GM19452 (cell line): ENCODE measurements around the gene SIRT3.

Source experiments
- ATAC-seq: cut with Tn5 transposase; IDR thresholded peaks from one replicate; pipeline ENCODE4 v1.9.1; 2021; ENCODE audit not compliant: unreplicated experiment

SIRT3 gene

DNA sequence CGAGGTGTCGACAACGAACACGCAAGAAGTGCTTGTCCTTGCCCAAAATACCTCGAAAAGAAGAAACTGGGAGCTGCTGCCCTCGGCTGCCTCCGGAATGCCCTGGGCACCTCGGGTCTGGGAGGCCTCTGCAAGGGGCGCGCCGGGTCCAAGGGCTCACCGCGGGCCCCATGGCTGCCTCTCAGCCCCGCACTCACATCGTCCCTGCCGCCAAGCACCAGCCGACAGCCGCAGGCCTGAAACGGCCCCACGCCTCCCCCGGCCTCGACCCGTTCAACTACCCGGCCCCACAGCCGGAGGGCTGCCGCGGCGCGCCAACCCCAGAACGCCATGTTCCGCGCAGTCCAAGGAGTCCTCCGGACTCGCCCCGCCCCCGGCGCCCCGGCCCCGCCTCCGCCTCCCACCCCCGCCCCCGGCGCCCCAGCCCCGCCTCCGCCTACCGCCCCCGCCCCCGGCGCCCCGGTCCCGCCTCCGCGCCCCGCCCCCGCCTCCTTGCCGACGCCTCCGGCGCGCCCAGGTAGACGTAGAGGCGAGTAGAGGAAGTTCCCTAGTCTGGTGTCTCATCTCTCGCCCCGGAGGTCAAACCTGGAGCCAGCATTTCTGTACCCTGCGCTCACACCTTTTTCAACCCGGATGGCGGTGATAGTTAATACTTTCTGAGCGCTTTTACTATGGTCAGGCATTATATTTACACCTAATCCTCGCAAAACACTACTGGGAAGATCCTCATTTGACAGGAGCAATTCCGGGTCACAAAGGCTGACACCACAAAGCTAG is at the start of gene SIRT3:
SIRT3 (minus strand) TSS at position 346 of the 777 bp plus-strand sequence; CDS start at position 332, 14 bp downstream.
- ATAC-seq: peak; percentile 69

DNA sequence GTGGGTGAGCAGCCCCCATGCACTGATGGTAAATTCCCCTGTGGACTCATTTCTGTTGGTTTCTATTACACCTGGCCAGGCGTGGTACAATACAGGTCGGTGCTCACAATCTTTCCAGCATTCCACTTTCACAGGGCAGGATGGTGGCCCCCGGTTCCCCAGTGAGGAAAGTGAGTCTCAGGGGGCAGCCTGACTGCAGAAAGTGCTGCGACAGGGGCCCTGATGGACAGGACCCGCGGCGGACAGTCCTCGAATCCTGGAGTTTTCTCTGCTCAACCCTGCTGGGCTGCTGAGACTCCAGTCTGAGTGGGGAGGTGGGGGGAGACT is 49.7 kb upstream of the SIRT3 start:
- ATAC-seq: no peak

DNA sequence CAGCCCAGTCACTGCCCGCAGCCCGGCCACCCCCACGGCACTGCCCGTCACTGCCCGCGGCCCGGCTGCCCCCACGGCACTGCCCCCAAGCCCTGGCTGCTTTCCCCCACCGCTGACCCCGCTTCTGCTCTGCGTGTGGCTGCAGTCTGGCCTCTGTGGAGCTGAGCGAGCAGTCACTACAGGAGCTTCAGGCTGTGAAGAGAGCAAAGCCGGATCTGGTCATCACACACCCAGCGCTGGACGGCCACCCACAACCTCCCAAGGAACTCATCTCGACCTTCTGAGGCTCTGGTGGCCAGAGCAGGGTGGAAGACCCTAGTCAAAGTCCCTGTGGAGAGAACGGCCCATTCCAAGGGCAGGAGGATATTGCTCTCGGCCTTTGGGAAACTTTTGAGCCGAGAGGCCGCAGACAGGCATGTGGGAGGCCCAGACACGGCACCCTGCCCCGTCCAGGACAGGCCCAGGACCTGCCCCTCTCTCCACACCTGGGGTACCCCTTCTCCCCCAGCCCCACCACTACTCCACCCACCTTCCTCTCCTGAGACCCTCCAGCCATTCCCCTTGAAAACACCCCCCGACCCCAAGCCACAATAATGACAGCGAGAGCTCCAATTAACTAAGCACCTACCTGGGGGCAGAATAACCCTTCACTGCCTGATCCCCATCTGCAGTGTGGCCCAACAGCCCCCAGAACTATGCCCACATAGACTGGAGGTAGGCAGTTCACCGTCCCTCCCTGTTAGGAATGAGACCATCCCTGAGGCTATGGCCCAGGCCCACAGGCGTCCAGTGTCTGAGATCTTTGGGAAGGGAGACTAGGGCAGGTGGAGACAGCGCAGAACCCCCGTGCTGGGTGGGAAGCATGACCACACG is 49.1 kb upstream of the SIRT3 start:
- ATAC-seq: no peak

DNA sequence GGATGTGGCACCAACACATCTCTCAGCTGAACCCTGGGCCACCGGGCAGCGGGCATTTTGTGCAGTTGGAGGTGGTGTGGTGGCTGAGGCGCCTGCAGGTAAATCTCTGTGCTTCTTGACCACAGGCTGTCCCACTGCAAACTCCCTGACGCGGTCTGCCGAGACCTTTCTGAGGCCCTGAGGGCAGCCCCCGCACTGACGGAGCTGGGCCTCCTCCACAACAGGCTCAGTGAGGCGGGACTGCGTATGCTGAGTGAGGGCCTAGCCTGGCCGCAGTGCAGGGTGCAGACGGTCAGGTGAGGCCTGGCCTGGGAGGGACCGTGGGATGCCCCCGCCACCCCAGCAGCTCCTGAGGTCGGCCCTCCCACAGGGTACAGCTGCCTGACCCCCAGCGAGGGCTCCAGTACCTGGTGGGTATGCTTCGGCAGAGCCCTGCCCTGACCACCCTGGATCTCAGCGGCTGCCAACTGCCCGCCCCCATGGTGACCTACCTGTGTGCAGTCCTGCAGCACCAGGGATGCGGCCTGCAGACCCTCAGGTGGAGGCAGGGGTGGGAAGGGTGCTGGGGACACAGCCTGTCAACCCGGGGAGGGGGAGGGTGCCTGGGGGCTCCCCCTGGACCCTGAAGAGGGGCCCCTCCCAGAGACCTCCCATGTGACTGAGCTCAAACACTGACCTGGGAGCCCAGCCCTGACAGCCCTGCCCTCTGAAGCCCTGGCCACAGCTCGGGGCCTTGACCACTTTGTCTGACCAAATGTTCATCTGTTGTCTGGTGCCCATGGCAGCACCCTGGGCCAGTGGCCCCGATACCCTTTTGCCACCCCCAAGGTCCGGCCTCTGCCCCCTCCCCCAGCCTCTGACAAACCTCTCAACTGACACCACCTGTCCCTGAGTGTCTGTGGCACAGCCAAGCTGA is 48.2 kb upstream of the SIRT3 start:
- no peak for ATAC-seq

DNA sequence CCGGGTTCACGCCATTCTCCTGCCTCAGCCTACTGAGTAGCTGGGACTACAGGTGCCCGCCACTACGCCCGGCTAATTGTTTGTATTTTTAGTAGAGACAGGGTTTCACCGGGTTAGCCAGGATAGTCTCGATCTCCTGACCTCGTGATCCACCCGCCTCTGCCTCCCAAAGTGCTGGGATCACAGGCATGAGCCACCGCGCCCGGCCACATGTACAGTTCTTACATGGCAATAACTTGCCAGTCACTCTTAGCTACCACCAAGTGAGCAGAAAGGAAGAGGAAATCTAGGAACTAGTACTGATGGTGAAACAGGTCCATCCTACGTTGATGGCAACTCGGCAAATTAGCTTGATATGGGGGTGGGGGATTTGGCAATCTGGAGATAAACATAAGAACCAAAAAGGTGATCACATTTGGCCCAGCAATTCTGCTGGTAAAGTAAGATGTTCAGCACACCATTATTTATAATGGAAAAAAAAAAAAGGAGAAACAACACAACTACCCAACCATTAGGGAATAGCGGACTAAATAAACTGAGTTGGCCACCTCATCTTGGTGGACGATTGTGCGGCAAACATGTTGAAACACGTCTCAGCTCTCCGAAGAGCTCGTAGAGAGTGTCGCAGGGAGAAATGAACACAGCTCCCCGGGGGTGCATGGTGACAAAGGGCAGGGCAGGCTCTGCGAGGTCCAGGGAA is 47.4 kb upstream of the SIRT3 start:
- no peak for ATAC-seq

DNA sequence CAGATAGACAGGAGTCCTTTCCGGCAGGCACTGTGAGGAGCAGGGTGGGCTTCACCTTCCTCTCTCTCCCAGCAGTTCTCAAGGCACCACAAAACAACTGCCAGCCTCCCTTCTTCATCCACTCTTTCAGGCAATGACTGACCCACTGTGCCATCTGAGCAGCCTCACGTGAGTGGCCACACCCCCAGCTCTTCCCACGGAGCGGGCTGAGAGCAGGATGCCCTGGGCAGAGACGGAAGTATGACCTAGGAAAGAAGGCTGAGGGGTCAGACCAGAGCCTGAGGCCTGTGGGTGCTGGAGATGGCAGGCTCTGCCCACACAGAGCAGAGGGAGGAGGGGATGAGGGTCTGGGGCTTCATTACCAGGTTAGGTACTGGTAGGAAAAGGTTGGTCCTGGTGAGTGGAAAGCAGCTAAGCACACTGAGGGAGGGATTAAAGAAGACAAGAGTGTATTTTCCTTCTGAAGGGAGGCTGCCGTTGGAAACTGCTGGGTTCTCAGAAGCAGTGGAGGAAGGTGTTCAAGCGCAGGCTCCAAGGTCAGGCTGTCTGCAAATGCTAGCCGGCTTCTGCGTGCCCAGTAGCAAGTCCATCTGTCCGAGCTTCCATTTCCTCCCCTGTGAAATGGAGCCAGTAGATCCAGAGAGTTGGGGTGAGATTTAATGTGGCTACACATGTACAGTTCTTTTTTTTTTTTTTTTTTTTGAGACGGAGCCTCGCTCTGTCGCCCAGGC is 46.7 kb upstream of the SIRT3 start:
- no peak for ATAC-seq

DNA sequence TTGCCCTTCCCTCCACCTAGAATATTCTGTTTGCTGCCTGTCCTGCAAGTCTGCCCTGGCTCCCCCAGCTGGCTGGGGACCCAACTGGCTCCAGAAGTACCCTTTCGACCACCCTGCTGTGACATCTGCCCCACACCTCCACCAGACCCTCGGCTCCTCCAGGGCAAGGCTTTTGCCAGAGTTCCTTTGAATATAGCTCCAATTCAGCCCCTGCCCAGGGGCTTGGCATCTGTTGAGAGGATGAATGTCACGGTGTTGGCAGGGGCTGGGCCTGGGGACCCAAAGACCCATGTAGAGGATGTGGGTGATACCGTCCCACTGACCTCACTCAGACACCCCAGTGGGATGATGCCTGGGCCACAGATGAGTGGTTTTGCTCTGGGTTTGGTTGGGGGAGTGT is 46.0 kb upstream of the SIRT3 start:
- ATAC-seq: no peak

DNA sequence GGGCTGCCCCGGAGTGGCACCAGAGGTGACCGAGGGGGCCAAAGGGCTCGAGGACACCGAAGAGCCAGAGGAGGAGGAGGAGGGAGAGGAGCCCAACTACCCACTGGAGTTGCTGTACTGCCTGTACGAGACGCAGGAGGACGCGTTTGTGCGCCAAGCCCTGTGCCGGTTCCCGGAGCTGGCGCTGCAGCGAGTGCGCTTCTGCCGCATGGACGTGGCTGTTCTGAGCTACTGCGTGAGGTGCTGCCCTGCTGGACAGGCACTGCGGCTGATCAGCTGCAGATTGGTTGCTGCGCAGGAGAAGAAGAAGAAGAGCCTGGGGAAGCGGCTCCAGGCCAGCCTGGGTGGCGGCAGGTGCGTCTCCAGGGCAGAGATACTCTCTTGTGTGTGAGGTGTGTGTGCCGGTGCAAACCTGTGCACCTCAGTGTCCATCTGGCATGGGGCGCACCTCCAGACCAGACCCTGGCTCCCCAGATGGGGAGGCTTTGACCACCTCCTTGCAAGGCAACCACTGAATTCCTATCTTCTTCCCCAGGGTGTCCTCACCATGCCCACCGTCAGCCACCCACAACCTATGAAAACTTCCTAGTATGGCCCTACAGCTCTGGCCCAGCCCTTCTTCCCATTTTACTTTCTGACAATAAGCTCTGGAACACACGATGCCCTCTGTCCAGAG is 45.5 kb upstream of the SIRT3 start:
- no peak for ATAC-seq

DNA sequence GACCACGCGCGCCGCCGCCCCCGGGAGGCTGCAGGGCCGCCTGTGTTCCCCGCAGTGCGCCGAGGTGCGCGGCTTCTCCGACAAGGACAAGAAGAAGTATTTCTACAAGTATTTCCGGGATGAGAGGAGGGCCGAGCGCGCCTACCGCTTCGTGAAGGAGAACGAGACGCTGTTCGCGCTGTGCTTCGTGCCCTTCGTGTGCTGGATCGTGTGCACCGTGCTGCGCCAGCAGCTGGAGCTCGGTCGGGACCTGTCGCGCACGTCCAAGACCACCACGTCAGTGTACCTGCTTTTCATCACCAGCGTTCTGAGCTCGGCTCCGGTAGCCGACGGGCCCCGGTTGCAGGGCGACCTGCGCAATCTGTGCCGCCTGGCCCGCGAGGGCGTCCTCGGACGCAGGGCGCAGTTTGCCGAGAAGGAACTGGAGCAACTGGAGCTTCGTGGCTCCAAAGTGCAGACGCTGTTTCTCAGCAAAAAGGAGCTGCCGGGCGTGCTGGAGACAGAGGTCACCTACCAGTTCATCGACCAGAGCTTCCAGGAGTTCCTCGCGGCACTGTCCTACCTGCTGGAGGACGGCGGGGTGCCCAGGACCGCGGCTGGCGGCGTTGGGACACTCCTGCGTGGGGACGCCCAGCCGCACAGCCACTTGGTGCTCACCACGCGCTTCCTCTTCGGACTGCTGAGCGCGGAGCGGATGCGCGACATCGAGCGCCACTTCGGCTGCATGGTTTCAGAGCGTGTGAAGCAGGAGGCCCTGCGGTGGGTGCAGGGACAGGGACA is 44.8 kb upstream of the SIRT3 start:
- ATAC-seq: no peak

DNA sequence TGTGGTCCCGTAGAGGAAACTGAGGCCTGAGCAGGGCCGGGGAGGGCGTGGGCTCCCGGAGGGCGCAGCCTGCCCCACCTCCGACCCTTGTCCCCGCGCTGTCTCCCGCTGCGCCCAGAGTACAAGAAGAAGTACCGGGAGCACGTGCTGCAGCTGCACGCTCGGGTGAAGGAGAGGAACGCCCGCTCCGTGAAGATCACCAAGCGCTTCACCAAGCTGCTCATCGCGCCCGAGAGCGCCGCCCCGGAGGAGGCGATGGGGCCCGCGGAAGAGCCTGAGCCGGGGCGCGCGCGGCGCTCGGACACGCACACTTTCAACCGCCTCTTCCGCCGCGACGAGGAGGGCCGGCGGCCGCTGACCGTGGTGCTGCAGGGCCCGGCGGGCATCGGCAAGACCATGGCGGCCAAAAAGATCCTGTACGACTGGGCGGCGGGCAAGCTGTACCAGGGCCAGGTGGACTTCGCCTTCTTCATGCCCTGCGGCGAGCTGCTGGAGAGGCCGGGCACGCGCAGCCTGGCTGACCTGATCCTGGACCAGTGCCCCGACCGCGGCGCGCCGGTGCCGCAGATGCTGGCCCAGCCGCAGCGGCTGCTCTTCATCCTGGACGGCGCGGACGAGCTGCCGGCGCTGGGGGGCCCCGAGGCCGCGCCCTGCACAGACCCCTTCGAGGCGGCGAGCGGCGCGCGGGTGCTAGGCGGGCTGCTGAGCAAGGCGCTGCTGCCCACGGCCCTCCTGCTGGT is 44.0 kb upstream of the SIRT3 start:
- ATAC-seq: no peak

DNA sequence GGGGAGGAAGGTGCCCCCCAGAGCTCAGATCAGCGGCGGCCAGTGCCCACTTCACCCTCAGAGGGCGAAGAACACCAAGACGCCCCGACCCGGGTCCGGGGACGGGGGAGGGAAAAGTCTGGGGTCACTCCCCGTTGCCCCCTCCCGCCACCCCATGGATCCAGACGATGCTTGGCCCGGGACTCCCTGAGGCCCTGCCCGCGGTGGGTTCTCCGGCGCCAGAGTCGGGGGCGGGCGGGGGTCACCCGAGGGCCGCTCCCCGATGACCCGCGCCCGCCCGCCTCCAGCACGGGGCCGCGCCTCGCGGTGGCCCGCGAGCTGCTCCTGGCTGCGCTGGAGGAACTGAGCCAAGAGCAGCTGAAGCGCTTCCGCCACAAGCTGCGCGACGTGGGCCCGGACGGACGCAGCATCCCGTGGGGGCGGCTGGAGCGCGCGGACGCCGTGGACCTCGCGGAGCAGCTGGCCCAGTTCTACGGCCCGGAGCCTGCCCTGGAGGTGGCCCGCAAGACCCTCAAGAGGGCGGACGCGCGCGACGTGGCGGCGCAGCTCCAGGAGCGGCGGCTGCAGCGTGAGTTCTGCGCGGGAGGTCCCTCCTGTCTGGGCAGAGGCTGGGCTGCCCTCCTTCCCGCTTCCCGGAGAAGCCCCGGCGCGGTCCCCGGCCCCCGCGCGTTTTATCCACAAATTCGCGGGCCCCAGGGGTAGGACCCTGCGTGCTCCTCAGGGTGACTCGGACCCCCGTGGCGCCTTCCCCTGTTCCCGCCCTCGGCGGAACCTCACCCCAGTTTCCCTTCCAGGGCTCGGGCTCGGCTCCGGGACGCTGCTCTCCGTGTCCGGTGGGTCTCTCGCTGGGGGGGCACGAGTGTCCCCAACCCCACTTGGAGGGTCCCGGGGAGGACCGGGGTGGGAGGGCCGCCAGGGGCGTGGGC is 43.2 kb upstream of the SIRT3 start:
- no peak for ATAC-seq

DNA sequence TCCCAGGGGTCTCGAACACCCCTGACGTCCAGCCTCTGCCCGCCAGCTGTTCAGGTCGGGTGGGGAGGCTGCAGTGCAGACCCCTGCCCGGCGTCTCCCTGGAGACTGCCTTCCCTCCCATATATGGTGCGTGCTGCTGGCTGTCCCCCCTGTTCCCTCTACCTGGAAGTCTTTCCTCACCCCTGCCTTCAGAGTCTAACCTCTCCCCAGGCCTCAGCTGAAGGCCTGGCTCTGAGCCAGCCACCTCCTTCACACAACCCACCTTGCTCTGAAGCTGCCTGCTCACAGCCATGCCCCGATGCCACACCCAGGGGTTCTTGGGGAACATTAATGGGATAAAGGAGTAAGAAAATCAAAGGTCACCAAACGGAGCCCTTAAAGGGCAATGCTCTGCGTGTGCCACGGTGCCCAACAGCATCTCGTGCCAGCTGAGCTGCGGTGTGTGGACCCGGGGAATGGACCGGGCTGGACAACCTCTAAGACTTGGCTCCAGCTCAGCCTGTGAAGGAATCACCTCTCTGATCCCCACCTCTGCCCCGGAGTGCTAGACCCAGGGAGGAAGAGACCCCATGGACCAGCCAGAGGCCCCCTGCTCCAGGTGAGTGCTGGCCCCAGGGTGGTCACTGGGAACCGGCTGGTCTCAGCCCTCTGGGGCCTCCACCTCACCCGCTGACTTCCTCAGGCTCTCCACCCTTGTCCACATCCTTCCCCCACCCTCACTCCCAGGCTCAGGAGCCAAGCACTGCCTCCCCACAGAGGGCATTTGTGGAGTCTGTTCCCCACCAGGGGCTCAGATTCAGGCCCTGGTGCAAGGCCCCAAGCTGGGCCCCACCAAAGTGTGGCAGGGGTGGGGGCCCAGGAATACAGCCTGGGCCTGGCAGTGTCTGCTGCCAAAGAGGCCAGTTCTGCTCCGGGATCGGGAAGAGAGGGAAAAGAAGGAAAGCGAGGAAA is 42.1 kb upstream of the SIRT3 start, which contains the start of gene NLRP6:
NLRP6 (plus strand) TSS at position 407 of the 951 bp plus-strand sequence; CDS start at position 570, 163 bp downstream.
- ATAC-seq: no peak

DNA sequence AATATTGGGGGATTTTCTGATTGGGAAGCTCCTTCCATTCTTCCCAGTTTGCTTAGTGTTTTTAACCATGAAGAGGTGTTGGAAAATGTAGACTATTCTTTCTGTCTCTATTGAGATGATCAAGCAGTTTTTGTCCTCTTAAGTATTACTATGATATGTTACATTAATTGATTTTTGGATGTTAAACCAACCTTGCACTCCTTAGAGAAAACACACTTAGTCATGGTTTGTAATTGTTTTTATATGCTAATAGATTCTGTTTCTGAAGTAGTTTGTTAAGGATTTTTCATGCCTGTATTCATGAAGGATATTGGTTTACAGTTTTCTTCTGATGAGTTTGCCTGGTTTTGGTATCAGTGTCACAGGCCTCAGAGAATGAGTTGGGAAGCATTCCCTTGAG is 40.1 kb upstream of the SIRT3 start:
- ATAC-seq: no peak

DNA sequence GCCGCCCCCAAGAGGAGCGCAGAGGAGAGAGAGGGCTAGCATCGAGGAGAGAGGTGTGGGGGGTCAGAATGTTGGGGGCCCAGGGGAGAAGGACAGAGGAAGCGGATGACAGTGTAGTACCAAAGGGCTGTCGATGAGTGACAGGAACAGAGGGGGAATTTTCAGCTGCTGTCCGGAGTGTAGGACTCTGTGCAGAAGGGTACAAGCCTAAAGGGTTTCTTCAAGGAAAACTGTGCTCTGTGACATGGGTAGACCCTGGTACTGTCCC is 36.7 kb upstream of the SIRT3 start:
- no peak for ATAC-seq

DNA sequence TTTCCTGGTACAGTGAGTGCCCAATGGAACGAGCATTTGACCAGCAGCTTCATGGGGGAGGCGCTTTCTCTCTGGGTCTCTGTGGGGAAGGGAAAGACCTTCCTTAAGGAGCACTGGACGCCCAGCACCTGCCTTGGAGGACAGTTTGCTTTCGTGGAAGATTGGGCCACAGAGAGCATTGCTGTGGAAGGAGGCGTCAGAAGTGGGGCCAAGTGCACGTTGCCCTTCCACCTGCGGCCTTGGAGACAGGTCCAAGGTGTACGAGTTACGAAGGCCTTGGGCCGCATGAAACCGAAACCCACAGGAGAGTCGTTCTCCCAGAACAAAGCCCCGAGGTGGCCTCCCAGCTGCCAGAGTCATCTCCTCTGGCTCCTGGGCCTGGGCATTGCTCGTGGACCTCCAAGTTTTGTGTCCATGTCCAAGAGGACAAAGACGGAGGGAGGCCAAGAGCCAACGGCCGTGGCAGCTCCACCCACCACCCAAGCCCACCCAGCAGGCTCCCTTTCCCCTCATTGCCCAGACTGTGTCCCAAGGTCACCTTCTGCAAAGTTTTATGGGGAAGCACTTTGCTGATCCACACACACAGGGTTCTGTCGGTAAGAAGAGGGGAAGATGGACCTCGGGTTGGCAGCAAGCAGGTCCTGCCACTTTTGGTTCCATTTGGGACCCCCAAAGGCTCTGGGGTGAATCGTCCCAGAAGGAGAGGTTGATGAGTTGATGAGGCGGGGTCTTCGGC is 36.2 kb upstream of the SIRT3 start:
- ATAC-seq: no peak
